OCI-LY7 (cell line): ENCODE measurements around the gene HMX3. TPM values are rescaled to one million over a fixed set of nuclear protein-coding genes. Genes with fewer than 3 reads are reported as not detected.

Source experiments
- BruUV-seq: library from RNA; stranded (reverse); fragments of 400-500 nt; replicated peaks from 2 replicates; lab custom pipeline; 2021; lab: Mats Ljungman, UMichigan
- CTCF ChIA-PET: fragments of 300-600 bp; sonication (Branson Sonifier 250); formaldehyde crosslinking; loops from one replicate; lab custom pipeline; 2022; ENCODE audit warnings: antibody characterized with exemption; ENCODE audit not compliant: unreplicated experiment; lab: Charles Lee
- POLR2A ChIA-PET: fragments of 300-600 bp; sonication (Branson Sonifier 250); formaldehyde crosslinking; loops from one replicate; lab custom pipeline; 2022; ENCODE audit warnings: antibody characterized with exemption; lab: Charles Lee
- DNase-seq: peaks from one replicate; pipeline ENCODE4 v3.0.0-alpha.2; 2015; ENCODE audit warnings: low spot score
- H2AFZ ChIP-seq: fragments of 200-600 bp; sonication (generic), shearing (Covaris generic); 2 replicates; pipeline ENCODE4 v1.6.1; 2014; ENCODE audit warnings: mild to moderate bottlenecking, antibody characterized with exemption, low read length, moderate library complexity
- H3K27ac ChIP-seq: fragments of 200-600 bp; sonication (generic); 2 replicates; pipeline ENCODE4 v1.5.1; 2014; ENCODE audit warnings: mixed run types, low read depth, mild to moderate bottlenecking, moderate library complexity, low read length, inconsistent platforms; ENCODE audit not compliant: poor library complexity, severe bottlenecking
- H3K36me3 ChIP-seq: fragments of 200-600 bp; sonication (generic); 2 replicates; pipeline ENCODE4 v1.6.1; 2014; ENCODE audit warnings: mild to moderate bottlenecking, antibody characterized with exemption, low read length, moderate library complexity, mixed read lengths; ENCODE audit not compliant: insufficient read depth
- H3K4me1 ChIP-seq: fragments of 200-600 bp; sonication (generic); 2 replicates; pipeline ENCODE4 v1.5.1; 2014; ENCODE audit warnings: mild to moderate bottlenecking, low read length; ENCODE audit not compliant: insufficient read depth, poor library complexity, severe bottlenecking
- H3K4me2 ChIP-seq: fragments of 200-600 bp; sonication (generic); 2 replicates; pipeline ENCODE4 v1.6.1; 2014; ENCODE audit warnings: mild to moderate bottlenecking, low read length
- H3K4me3 ChIP-seq: fragments of 200-600 bp; sonication (generic); 2 replicates; pipeline ENCODE4 v1.5.1; 2014; ENCODE audit warnings: mild to moderate bottlenecking, low read depth, low read length; ENCODE audit not compliant: poor library complexity, severe bottlenecking
- H3K79me2 ChIP-seq: fragments of 200-600 bp; sonication (generic); 2 replicates; pipeline ENCODE4 v1.6.1; 2016; ENCODE audit warnings: low read depth, mild to moderate bottlenecking, low read length, moderate library complexity, mixed read lengths; ENCODE audit not compliant: insufficient read depth
- H3K9me2 ChIP-seq: fragments of 200-600 bp; sonication (generic); 2 replicates; pipeline ENCODE4 v1.6.1; 2016; ENCODE audit warnings: mild to moderate bottlenecking, low read length, mixed read lengths; ENCODE audit not compliant: insufficient read depth
- H3K9me3 ChIP-seq: fragments of 200-600 bp; sonication (generic); 2 replicates; pipeline ENCODE4 v1.6.1; 2014; ENCODE audit warnings: mild to moderate bottlenecking, mixed run types, low read length, mixed read lengths
- H4K20me1 ChIP-seq: fragments of 200-600 bp; sonication (generic); 2 replicates; pipeline ENCODE4 v1.6.1; 2014; ENCODE audit warnings: mild to moderate bottlenecking, antibody characterized with exemption, low read length, moderate library complexity, mixed read lengths; ENCODE audit not compliant: insufficient read depth
- EZH2phosphoT487 ChIP-seq: fragments of 200-600 bp; sonication (generic); IDR thresholded peaks from 2 replicates; pipeline ENCODE4 v1.6.1; 2018; ENCODE audit warnings: low read depth, borderline replicate concordance, mild to moderate bottlenecking, mixed run types, antibody characterized with exemption, low read length, moderate library complexity, mixed read lengths
- intact Hi-C: fragments of 100-400 bp; cut with micrococcal nuclease; formaldehyde crosslinking; loops from one replicate; pipeline ENCODE4 v1.10.0; 2022; ENCODE audit not compliant: unreplicated experiment
- total RNA-seq, 2 experiments: library from RNA; depleted of rRNA in 1 of 2; stranded (reverse); fragments of >200 nt in 1 of 2; shearing (Covaris generic) in 1 of 2; gene quantifications; 2 replicates each; pipeline ENCODE4 v1.2.3, GENCODE V29; 2014 to 2022
- TF ChIP-seq, protein P1 (sequence below): fragments of 200-600 bp; sonication (generic); conservative IDR thresholded peaks from 2 replicates; pipeline ENCODE4 v1.5.1; 2014; ENCODE audit warnings: mild to moderate bottlenecking, antibody characterized with exemption, low read length, moderate library complexity, mixed read lengths

HMX3 gene
- total RNA-seq, 2 experiments from 2014 or later, result 0.44 TPM; not detected in 1

DNA sequence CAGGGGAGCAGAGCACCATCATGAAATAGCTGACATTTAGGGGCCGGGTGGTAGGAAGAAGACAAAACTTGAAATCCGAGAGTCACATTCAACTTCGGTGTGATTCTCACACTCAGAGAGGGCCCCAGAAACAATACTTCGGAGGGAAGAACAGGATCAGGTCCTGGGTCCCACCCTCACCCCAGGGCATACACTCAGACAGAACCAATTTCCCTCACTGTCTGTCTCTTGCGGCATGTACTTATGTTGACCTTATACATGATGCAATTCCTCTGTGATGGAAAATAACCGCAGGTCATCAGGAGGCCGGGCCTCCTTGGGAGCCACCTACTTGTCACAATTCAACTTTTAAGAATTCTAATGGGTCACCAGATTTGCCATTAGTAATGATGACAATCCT, 26.3 kb upstream of the HMX3 start:
- intact Hi-C loops, result no loop called here
- ChIA-PET POLR2A (no interaction called here), CTCF (no interaction called here)
- no peaks in the 10 kb centered on the region for H3K4me1 ChIP-seq
- no peak for DNase-seq
- H4K20me1 ChIP-seq, result no peaks in the 10 kb centered on the region
- H3K36me3 ChIP-seq, result no peaks in the 10 kb centered on the region
- H3K79me2 ChIP-seq, result no peaks in the 10 kb centered on the region
- H3K27ac ChIP-seq, result no peak overlapping the region
- H2AFZ ChIP-seq, result no peak overlapping the region
- no TSS peak for BruUV-seq
- H3K4me2 ChIP-seq, result no peak overlapping the region
- no peaks in the 10 kb centered on the region for H3K9me2 ChIP-seq
- no peak overlapping the region for H3K4me3 ChIP-seq
- no peak for TF ChIP-seq EZH2phosphoT487
- TF ChIP-seq, protein P1, sequence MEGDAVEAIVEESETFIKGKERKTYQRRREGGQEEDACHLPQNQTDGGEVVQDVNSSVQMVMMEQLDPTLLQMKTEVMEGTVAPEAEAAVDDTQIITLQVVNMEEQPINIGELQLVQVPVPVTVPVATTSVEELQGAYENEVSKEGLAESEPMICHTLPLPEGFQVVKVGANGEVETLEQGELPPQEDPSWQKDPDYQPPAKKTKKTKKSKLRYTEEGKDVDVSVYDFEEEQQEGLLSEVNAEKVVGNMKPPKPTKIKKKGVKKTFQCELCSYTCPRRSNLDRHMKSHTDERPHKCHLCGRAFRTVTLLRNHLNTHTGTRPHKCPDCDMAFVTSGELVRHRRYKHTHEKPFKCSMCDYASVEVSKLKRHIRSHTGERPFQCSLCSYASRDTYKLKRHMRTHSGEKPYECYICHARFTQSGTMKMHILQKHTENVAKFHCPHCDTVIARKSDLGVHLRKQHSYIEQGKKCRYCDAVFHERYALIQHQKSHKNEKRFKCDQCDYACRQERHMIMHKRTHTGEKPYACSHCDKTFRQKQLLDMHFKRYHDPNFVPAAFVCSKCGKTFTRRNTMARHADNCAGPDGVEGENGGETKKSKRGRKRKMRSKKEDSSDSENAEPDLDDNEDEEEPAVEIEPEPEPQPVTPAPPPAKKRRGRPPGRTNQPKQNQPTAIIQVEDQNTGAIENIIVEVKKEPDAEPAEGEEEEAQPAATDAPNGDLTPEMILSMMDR, result no peak
- no peaks in the 10 kb centered on the region for H3K9me3 ChIP-seq

- H3K4me1 ChIP-seq, result no peaks in the 10 kb centered on the region
- POLR2A ChIA-PET, result interaction anchor here (1.1 kb wide), 1 partner anchor 184 kb away, joined by 3 read pairs; no protein-coding TSS in a partner anchor
- TF ChIP-seq EZH2phosphoT487, result no peak
- TF ChIP-seq, protein P1, result no peak
- intact Hi-C loops, result no loop called here
- H2AFZ ChIP-seq, result no peak overlapping the region
- H3K4me3 ChIP-seq, result no peak overlapping the region
- H3K4me2 ChIP-seq, result no peak overlapping the region
- H3K79me2 ChIP-seq, result no peaks in the 10 kb centered on the region
- CTCF ChIA-PET, result no interaction called here
- H3K36me3 ChIP-seq, result no peaks in the 10 kb centered on the region
- DNase-seq, result no peak
- no peaks in the 10 kb centered on the region for H3K9me3 ChIP-seq
- no peak overlapping the region for H3K27ac ChIP-seq
- BruUV-seq, result no TSS peak
- no peaks in the 10 kb centered on the region for H4K20me1 ChIP-seq
- no peaks in the 10 kb centered on the region for H3K9me2 ChIP-seq
Measured at GRCh38 chr10:123117644-123118417, 17.9 kb upstream of the HMX3 start.

GRCh38 chr10:123119081-123119480, 16.7 kb upstream of the HMX3 start:
- no peak overlapping the region for H3K4me3 ChIP-seq
- no peak overlapping the region for H3K4me2 ChIP-seq
- intact Hi-C loops, result no loop called here
- H2AFZ ChIP-seq, result no peak overlapping the region
- H3K79me2 ChIP-seq, result no peaks in the 10 kb centered on the region
- POLR2A ChIA-PET, result no interaction called here
- no peak for DNase-seq
- TF ChIP-seq, protein P1, result no peak
- TF ChIP-seq EZH2phosphoT487, result no peak
- no peaks in the 10 kb centered on the region for H3K9me3 ChIP-seq
- CTCF ChIA-PET, result no interaction called here
- H3K9me2 ChIP-seq, result no peaks in the 10 kb centered on the region
- H3K4me1 ChIP-seq, result no peaks in the 10 kb centered on the region
- no TSS peak for BruUV-seq
- no peak overlapping the region for H3K27ac ChIP-seq
- no peaks in the 10 kb centered on the region for H4K20me1 ChIP-seq
- no peaks in the 10 kb centered on the region for H3K36me3 ChIP-seq
